Adrenal gland (tissue), 12 donors: ENCODE measurements around the gene MAPK7. TPM values are rescaled to one million over a fixed set of nuclear protein-coding genes. Genes with fewer than 3 reads are reported as not detected.
A peak's percentile ranks its signal among the peaks of the same experiment; 100 is the strongest.

ENCODE experiments used
- DNase-seq, 7 donors: peaks; one replicate each; pipeline ENCODE4 v3.0.0-alpha.2; 2019 to 2020
- H3K27ac ChIP-seq, 5 donors: fragments of 200-600 bp; sonication (generic) in 4 of 5; 1 replicate in 3 of 5; 2 replicates in 2 of 5; pipeline versions ENCODE4 v1.5.1 to v1.8.0; 2016 to 2020; ENCODE audit warnings: mild to moderate bottlenecking in 1 of 5
- H3K27me3 ChIP-seq: fragments of 200-600 bp; 2 replicates; pipeline ENCODE4 v1.8.0; 2021
- H3K36me3 ChIP-seq, 2 donors: fragments of 200-600 bp; replicated peaks in 1 of 2; 1 replicate in 1 of 2; 2 replicates in 1 of 2; pipeline versions ENCODE4 v1.5.1 to v1.8.0; 2018 to 2022
- H3K4me1 ChIP-seq, 2 donors: fragments of 200-600 bp; replicated peaks in 1 of 2; 1 replicate in 1 of 2; 2 replicates in 1 of 2; pipeline versions ENCODE4 v1.5.1 to v1.8.0; 2018 to 2021
- H3K4me3 ChIP-seq, 4 donors: fragments of 200-600 bp; sonication (generic) in 3 of 4; one replicate each; pipeline ENCODE4 v1.5.1; 2016 to 2018
- H3K9me3 ChIP-seq, 3 donors: fragments of 200-600 bp; sonication (generic) in 1 of 3; replicated peaks in 1 of 3; 1 replicate in 2 of 3; 2 replicates in 1 of 3; pipeline versions ENCODE4 v1.5.1 to v1.8.0; 2016 to 2021
- CTCF ChIP-seq, 6 experiments: fragments of 450-650 bp in 4 of 6; fragments of 200-600 bp in 2 of 6; sonication (generic) in 1 of 6; IDR thresholded peaks; 1 replicate in 5 of 6; 2 replicates in 1 of 6; pipeline versions ENCODE4 v1.5.1 to v1.8.0; 2016 to 2021; ENCODE audit warnings: antibody characterized with exemption in 6 of 6, mild to moderate bottlenecking in 2 of 6, moderate library complexity in 1 of 6
- POLR2A ChIP-seq, 2 donors: fragments of 450-650 bp; IDR thresholded peaks; one replicate each; pipeline ENCODE4 v1.6.1; 2017; ENCODE audit warnings: antibody characterized with exemption in 2 of 2, mild to moderate bottlenecking in 2 of 2, moderate library complexity in 1 of 2
- WGBS, 4 donors: extraction: QIAGEN DNeasy Blood & Tissue Kit in 2 of 4; methylation state at CpG; one replicate each; pipeline versions ENCODE4 v1.1.5 to v1.1.7; 2013 to 2017; 5-methylcytosine and 5-hydroxymethylcytosine counted together
- intact Hi-C, 2 donors: fragments of 100-400 bp; cut with DNase I; formaldehyde crosslinking; loops; one replicate each; pipeline versions ENCODE4 v1.14.1 to v1.15.0; 2022 to 2023
- polyA plus RNA-seq, 3 donors: library from polyadenylated mRNA; stranded (reverse); fragments of 200-250 nt in 2 of 3; fragments of 350-450 nt in 1 of 3; fragmentation: Illumina TruSeq in 1 of 3; extraction: RNeasy Lipid Tissue Mini Kit (QIAGEN cat#74804) in 1 of 3; gene quantifications; one replicate each; pipeline ENCODE4 v1.2.3, GENCODE V29; 2013 to 2014
- total RNA-seq, 9 donors: library from RNA; depleted of rRNA in 4 of 9; stranded (reverse); fragments of >200 nt in 4 of 9; fragments of 120-200 nt in 1 of 9; fragmentation: NEBNext Ultra II Directional in 1 of 9; extraction: Animal tissue kit (Norgen Biotek cat#: 25700) in 1 of 9; gene quantifications; one replicate each; pipeline versions ENCODE4 v1.1.0 to v1.2.4, GENCODE V29; 2013 to 2023
- donor health status: healthy with polysubstance abuse.
- donor health status: Bipolar disorder and iron deficiency.
- donor health status: DM: yes; HTN: yes; CAD: no.
- donor health status: DM: no; HTN: no; CAD: no.
- donor health status: DM: no; HTN: no; CAD: no.
- donor health status: DM: yes; HTN: yes; CAD: no.

Gene MAPK7
- total and polyA plus RNA-seq, 12 donors: 7.6 to 223 (median 44.6) TPM

- intact Hi-C loops: no loop called here
- WGBS, 4 donors: 93 to 95% (median 94%) methylated on average over 5 of the region's 5 CpGs
- H3K36me3 ChIP-seq: no peaks in the 10 kb centered on the region
- H3K9me3 ChIP-seq: no peaks in the 10 kb centered on the region
- H3K27me3 ChIP-seq: no peaks in the 10 kb centered on the region
- H3K27ac ChIP-seq: no peak overlapping the region
- peaks cover 6 to 14% of the 10 kb centered on the region in 2 donors for H3K4me1 ChIP-seq
- TF ChIP-seq CTCF (IDR thresholded peaks at IDR 0.05) (no peak), POLR2A (IDR thresholded peaks at IDR 0.05) (no peak)
- DNase-seq: no peak
- no peak overlapping the region for H3K4me3 ChIP-seq
Measured at GRCh38 chr17:19405114-19405513, 26.8 kb downstream of the MAPK7 start.

- no peak overlapping the region for H3K27ac ChIP-seq
- no peak overlapping the region for H3K4me3 ChIP-seq
- no peaks in the 10 kb centered on the region for H3K27me3 ChIP-seq
- H3K36me3 ChIP-seq: no peaks in the 10 kb centered on the region
- peak in 1 of 7 donors; percentile 46 for DNase-seq
- no peaks in the 10 kb centered on the region for H3K4me1 ChIP-seq
- 95 to 97% (median 96%) methylated on average over 9 to 10 of the region's 10 CpGs for WGBS, 4 donors
- intact Hi-C loops: no loop called here
- no peaks in the 10 kb centered on the region for H3K9me3 ChIP-seq
- TF ChIP-seq CTCF (IDR thresholded peaks at IDR 0.05) (no peak), POLR2A (IDR thresholded peaks at IDR 0.05) (no peak)
Measured at GRCh38 chr17:19407601-19408345, 29.5 kb downstream of the MAPK7 start.

- no peak for TF ChIP-seq CTCF (IDR thresholded peaks at IDR 0.05)
- TF ChIP-seq POLR2A (IDR thresholded peaks at IDR 0.05): no peak
- 93 to 100% (median 96%) methylated on average over 2 of the region's 2 CpGs for WGBS, 4 donors
- Histone ChIP-seq H3K9me3 (no peaks in the 10 kb centered on the region), H3K27me3 (no peaks in the 10 kb centered on the region), H3K36me3 (no peaks in the 10 kb centered on the region), H3K27ac (no peak overlapping the region), H3K4me3 (no peak overlapping the region), H3K4me1 (no peaks in the 10 kb centered on the region)
- DNase-seq: no peak
- intact Hi-C loops: no loop called here
Measured at GRCh38 chr17:19408346-19408710, 30.0 kb downstream of the MAPK7 start.

GRCh38 chr17:19409066-19409465 lies 30.8 kb downstream of the MAPK7 start:
- H3K27ac ChIP-seq: no peak overlapping the region
- H3K27me3 ChIP-seq: no peaks in the 10 kb centered on the region
- no peak for DNase-seq
- no peak overlapping the region for H3K4me3 ChIP-seq
- 88 to 97% (median 95%) methylated on average over 3 of the region's 3 CpGs for WGBS, 4 donors
- TF ChIP-seq POLR2A (IDR thresholded peaks at IDR 0.05) (no peak), CTCF (IDR thresholded peaks at IDR 0.05) (no peak)
- intact Hi-C loops: no loop called here
- H3K4me1 ChIP-seq: no peaks in the 10 kb centered on the region
- H3K9me3 ChIP-seq: no peaks in the 10 kb centered on the region
- H3K36me3 ChIP-seq: no peaks in the 10 kb centered on the region
